Measurements from ENCODE around the gene TAF10.

Gene TAF10

DNA sequence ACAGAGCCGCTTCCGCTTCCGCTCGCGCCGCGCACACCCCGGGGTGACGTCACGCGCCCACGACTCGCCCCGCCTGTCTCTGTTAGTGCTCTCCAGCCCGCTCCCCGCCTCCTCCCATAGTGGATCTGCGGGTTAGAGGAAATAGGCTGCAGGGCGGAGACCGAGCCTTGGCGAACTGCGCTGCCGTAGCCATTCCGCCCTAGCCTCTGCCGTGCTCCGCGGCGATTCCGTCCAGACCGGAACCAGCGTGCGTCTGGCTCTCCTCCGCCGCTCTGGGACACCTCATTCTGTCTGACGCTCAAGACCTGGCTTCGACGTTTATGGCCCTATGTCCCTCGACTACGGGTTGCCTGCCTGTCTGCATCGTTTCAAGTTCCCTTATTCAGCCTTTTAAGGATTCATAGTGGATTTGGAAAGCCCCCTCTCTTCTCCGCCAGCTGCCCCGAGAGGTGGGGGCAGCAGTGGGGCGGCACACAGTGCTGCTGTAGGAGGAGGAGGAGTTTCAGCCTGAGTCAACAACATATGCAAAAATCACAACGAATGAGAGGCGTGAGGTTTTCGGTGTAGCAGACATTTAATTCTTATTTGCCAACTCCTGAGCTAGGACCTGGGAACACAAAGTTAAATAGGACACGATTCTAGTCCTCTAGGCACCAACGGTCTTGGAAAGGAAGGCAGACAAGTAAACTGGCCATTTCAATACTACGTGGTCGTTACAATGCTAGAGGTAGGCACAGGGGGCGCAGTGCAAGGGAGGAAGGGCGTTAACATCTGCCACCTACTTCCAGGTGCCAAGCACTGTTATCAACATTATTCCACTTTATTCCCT is at the start of gene TAF10:
Gene TAF10, minus strand, starts transcription at position 4 of the 829 bp plus-strand sequence. CDS start 27 bp downstream, outside the sequence.
- Mint-ChIP-seq H3K27me3 (no peaks in the 10 kb centered on the region), H3K9me3 (no peaks in the 10 kb centered on the region), H3K36me3 (peaks cover 43% of the 10 kb centered on the region in 2 donors), H3K27ac (peak within 1 kb of the TSS; percentile 94), H3K4me3 (peak within 1 kb of the TSS in 1 of 2 donors; percentile 93), H3K4me1 (peaks cover 43 to 51% of the 10 kb centered on the region in 2 donors)
- ATAC-seq (replicated peaks): peak; percentile 82 to 87
- peak; percentile 91 for DNase-seq

- DNase-seq (no peak), ATAC-seq (replicated peaks) (peak in 1 of 2 donors; percentile 50)
- H3K36me3 Mint-ChIP-seq: no peaks in the 10 kb centered on the region
- peaks cover 13% of the 10 kb centered on the region in 2 donors for H3K27me3 Mint-ChIP-seq
- H3K27ac Mint-ChIP-seq: no peak overlapping the region
- H3K4me3 Mint-ChIP-seq: no peak overlapping the region
- H3K9me3 Mint-ChIP-seq: no peaks in the 10 kb centered on the region
- peaks cover 7 to 12% of the 10 kb centered on the region in 2 donors for H3K4me1 Mint-ChIP-seq
Measured at GRCh38 chr11:6660712-6661111, 48.7 kb upstream of the TAF10 start.

GRCh38 chr11:6658647-6659046 is 46.6 kb upstream of the TAF10 start:
- DNase-seq: no peak
- no peaks in the 10 kb centered on the region for H3K36me3 Mint-ChIP-seq
- no peak overlapping the region for H3K4me3 Mint-ChIP-seq
- H3K4me1 Mint-ChIP-seq: peaks cover 7 to 12% of the 10 kb centered on the region in 2 donors
- H3K27me3 Mint-ChIP-seq: peaks cover 13% of the 10 kb centered on the region in 2 donors
- ATAC-seq (replicated peaks): no peak
- H3K9me3 Mint-ChIP-seq: no peaks in the 10 kb centered on the region
- no peak overlapping the region for H3K27ac Mint-ChIP-seq

DNA sequence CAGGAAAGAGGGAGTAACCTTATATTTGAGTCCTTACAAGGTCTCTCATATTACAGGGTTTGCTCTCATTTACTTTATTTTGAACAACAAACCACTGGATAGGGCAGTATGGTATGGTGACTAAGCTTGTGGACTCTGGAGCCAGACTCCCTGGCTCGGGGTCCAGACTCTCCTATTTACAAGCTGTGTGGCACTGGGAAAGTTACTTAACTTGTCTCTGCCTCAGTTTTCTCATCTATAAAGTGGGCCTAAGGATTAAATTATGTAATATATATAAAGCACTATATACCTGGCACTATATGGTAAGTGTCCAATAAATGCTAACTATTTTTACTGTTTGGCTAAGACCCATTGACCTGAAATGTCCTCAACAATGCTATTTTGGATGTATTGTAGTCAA is 45.3 kb upstream of the TAF10 start:
- no peak overlapping the region for H3K4me3 Mint-ChIP-seq

DNA sequence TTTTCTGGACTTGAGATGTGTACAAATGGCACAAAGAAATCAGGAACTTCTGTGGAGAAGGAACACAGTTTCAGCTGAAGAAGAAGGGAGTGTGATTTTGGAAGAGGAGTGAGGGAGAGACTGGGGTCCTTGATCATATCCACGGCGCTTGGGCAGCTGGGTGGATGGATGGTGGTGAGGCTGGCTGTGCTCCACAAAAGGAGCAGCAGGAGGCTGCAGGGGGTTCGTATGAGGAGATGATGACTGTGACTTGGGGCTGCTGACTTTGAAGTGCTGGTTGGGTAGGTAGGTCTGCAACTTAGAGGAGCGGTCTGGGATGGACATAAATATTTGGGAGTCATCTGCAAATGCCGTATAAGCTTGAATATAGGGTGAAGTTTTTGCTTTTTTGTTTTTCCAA is 44.9 kb upstream of the TAF10 start:
- no peak for ATAC-seq (replicated peaks)
- H3K4me1 Mint-ChIP-seq: peaks cover 7 to 12% of the 10 kb centered on the region in 2 donors
- H3K27ac Mint-ChIP-seq: no peak overlapping the region
- peaks cover 13% of the 10 kb centered on the region in 2 donors for H3K27me3 Mint-ChIP-seq
- DNase-seq: no peak
- no peaks in the 10 kb centered on the region for H3K9me3 Mint-ChIP-seq
- H3K4me3 Mint-ChIP-seq: no peak overlapping the region
- H3K36me3 Mint-ChIP-seq: no peaks in the 10 kb centered on the region

More for the DNA sequence above, 45.3 kb upstream of the TAF10 start:
- H3K27me3 Mint-ChIP-seq: peaks cover 13% of the 10 kb centered on the region in 2 donors
- H3K36me3 Mint-ChIP-seq: no peaks in the 10 kb centered on the region
- peaks cover 7 to 12% of the 10 kb centered on the region in 2 donors for H3K4me1 Mint-ChIP-seq
- no peak overlapping the region for H3K27ac Mint-ChIP-seq
- DNase-seq (no peak), ATAC-seq (replicated peaks) (no peak)
- no peaks in the 10 kb centered on the region for H3K9me3 Mint-ChIP-seq

DNA sequence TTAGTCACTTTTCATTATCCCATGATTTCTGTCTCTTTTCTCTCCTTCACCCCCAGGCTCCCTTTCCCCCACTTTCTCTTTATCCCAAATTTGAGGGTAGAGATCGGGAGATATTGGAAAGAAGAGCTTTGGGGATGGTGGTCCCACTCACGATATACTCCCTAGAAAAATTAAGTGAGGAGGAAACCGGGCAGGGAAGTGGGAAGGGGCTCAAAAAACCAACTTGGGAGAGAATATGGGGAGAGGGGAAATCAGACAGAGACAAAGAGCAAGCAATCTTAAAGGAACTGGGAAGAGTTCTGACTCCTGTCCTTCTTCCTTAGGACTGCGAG is 44.5 kb upstream of the TAF10 start:
- H3K9me3 Mint-ChIP-seq: no peaks in the 10 kb centered on the region
- no peak for DNase-seq
- peaks cover 13% of the 10 kb centered on the region in 2 donors for H3K27me3 Mint-ChIP-seq
- no peaks in the 10 kb centered on the region for H3K36me3 Mint-ChIP-seq
- peak overlapping the region; percentile 78 to 80 for H3K4me3 Mint-ChIP-seq
- peaks cover 7 to 12% of the 10 kb centered on the region in 2 donors for H3K4me1 Mint-ChIP-seq
- ATAC-seq (replicated peaks): no peak
- no peak overlapping the region for H3K27ac Mint-ChIP-seq

GRCh38 chr11:6655790-6656583 is 44.0 kb upstream of the TAF10 start, which contains the start of gene DCHS1:
TSS of gene DCHS1 (minus strand) at chr11:6655809. CDS start at chr11:6641613, 14,196 bp downstream.
- Mint-ChIP-seq H3K4me1 (peaks cover 7 to 12% of the 10 kb centered on the region in 2 donors), H3K27ac (peak within 1 kb of the TSS; percentile 56), H3K36me3 (no peaks in the 10 kb centered on the region), H3K27me3 (peaks cover 13% of the 10 kb centered on the region in 2 donors), H3K4me3 (peak within 1 kb of the TSS; percentile 78 to 80), H3K9me3 (no peaks in the 10 kb centered on the region)
- peak in 1 of 2 donors; percentile 15 for ATAC-seq (replicated peaks)
- DNase-seq: no peak

DNA sequence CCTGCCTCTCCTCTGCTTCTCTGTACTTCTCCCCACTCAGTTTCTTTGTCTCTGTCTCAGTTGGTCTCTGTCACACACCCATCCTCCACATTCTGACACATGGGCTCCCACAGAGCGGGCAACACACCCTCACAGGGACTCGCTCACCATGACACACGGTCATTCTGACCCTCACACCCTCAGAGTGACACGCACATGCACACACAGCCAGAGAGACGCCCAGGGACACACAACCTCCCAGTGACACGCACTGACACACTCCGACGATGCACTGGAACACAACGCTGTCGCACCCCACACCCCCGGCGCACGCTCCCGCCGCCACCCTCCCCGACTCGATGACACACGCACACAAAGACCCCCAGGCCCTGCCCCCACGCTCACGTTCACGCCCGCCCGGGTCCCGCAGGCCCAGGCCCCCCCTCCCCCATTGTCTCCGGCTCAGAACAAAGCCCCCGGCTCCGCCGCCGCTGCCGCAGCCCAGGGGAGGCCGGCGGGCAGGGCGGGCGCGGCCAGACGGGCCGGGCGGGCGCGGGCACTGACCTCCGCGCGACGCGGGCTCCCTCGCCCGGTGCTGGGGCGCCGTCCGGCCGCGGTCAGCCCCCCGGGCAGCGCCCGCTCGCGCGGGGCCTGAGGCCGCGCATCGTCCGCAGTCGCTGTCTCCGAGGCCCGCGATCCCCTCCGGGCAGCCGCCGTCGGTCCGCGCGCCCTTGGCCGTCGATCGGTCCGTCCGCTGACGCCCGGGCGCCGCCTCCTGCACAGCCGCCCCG is 43.2 kb upstream of the TAF10 start:
- Mint-ChIP-seq H3K4me3 (no peak overlapping the region), H3K36me3 (no peaks in the 10 kb centered on the region), H3K27ac (no peak overlapping the region), H3K4me1 (peaks cover 7 to 12% of the 10 kb centered on the region in 2 donors), H3K27me3 (peaks cover 13% of the 10 kb centered on the region in 2 donors), H3K9me3 (no peaks in the 10 kb centered on the region)
- DNase-seq: no peak
- peak; percentile 46 to 47 for ATAC-seq (replicated peaks)

- no peaks in the 10 kb centered on the region for H3K36me3 Mint-ChIP-seq
- ATAC-seq (replicated peaks) (peak in 1 of 2 donors; percentile 11), DNase-seq (no peak)
- H3K27ac Mint-ChIP-seq: no peak overlapping the region
- peaks cover 13% of the 10 kb centered on the region in 2 donors for H3K27me3 Mint-ChIP-seq
- no peak overlapping the region for H3K4me3 Mint-ChIP-seq
- peaks cover 7 to 12% of the 10 kb centered on the region in 2 donors for H3K4me1 Mint-ChIP-seq
- no peaks in the 10 kb centered on the region for H3K9me3 Mint-ChIP-seq
Measured at GRCh38 chr11:6654281-6655019, 42.4 kb upstream of the TAF10 start.

GRCh38 chr11:6653656-6654055 is 41.6 kb upstream of the TAF10 start:
- DNase-seq (no peak), ATAC-seq (replicated peaks) (no peak)
- no peaks in the 10 kb centered on the region for H3K9me3 Mint-ChIP-seq
- H3K4me1 Mint-ChIP-seq: peaks cover 7 to 12% of the 10 kb centered on the region in 2 donors
- H3K27me3 Mint-ChIP-seq: peaks cover 13% of the 10 kb centered on the region in 2 donors
- no peak overlapping the region for H3K27ac Mint-ChIP-seq
- H3K36me3 Mint-ChIP-seq: no peaks in the 10 kb centered on the region
- no peak overlapping the region for H3K4me3 Mint-ChIP-seq

GRCh38 chr11:6653097-6653496 is 41.1 kb upstream of the TAF10 start:
- ATAC-seq (replicated peaks): peak in 1 of 2 donors; percentile 24
- DNase-seq: no peak
- H3K4me3 Mint-ChIP-seq: no peak overlapping the region
- H3K27me3 Mint-ChIP-seq: peaks cover 13% of the 10 kb centered on the region in 2 donors
- H3K36me3 Mint-ChIP-seq: no peaks in the 10 kb centered on the region
- H3K9me3 Mint-ChIP-seq: no peaks in the 10 kb centered on the region
- H3K27ac Mint-ChIP-seq: no peak overlapping the region
- peaks cover 7 to 12% of the 10 kb centered on the region in 2 donors for H3K4me1 Mint-ChIP-seq

GRCh38 chr11:6652182-6652581 is 40.2 kb upstream of the TAF10 start:
- ATAC-seq (replicated peaks) (no peak), DNase-seq (no peak)
- no peaks in the 10 kb centered on the region for H3K9me3 Mint-ChIP-seq
- peaks cover 7 to 12% of the 10 kb centered on the region in 2 donors for H3K4me1 Mint-ChIP-seq
- H3K36me3 Mint-ChIP-seq: no peaks in the 10 kb centered on the region
- peaks cover 13% of the 10 kb centered on the region in 2 donors for H3K27me3 Mint-ChIP-seq
- H3K4me3 Mint-ChIP-seq: no peak overlapping the region
- H3K27ac Mint-ChIP-seq: no peak overlapping the region

GRCh38 chr11:6650980-6651379 is 39.0 kb upstream of the TAF10 start:
- no peak overlapping the region for H3K4me3 Mint-ChIP-seq
- H3K27me3 Mint-ChIP-seq: peaks cover 2% of the 10 kb centered on the region in 2 donors
- no peak for ATAC-seq (replicated peaks)
- no peaks in the 10 kb centered on the region for H3K9me3 Mint-ChIP-seq
- H3K27ac Mint-ChIP-seq: no peak overlapping the region
- H3K36me3 Mint-ChIP-seq: no peaks in the 10 kb centered on the region
- peaks cover 1 to 2% of the 10 kb centered on the region in 2 donors for H3K4me1 Mint-ChIP-seq
- no peak for DNase-seq
